ENCODE measurements around the gene PPIL6.

Gene PPIL6

DNA sequence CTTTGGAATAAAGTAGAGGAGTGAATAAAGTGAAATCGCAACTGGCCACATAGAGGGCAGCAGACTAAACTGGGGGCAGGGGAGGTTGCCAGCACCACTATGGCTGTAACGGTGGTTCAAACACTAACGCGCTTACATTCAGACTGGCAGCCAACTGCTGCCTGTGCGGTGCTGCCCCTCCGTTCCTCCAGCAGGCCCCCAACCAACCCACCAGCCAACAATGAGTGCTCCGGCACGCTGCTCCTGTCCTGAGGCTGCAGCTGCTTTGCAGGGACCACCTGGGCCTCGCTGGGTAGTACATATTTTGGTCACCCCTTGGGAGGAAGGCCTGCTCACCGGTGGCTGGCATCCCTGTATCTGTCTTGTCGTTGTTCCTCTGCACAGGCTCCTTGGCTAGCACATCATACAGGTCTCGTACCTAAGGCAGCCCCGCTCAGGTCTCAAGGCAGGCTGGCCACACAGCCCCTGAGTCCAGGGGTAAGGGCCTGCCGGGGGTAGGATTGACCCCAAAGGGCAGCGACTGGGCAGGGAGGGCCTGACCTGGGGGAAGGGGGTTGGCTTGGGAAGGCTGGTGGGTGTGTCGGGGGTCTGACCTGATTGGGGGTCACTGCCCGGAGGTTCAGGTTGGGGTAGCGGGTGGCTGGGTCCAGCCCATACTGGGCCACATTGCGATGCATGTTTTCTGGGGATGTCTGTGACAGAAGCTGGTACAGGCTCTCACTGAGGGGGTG lies 8.8 kb upstream of the PPIL6 start:
- no peak for DNase-seq

DNA sequence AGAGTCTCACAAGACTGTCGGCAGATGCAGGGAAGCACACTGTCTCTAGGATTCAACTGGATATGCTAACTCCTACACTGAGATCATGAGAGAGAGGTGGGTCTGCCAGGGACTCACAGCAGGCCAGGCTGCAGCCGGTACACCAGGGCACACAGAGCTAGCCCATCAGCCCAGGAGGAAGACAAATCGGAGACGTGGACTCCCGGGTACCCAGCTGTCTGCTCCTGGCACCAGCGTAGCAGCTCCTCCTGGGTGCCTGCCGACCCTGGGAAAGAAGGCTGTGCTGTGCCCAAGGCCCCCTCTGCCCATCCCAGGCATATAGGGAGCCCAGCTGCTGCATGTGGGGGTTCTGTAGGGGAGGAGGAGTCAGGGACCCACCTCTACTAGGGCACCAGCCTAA lies 8.2 kb upstream of the PPIL6 start:
- DNase-seq = no peak

DNA sequence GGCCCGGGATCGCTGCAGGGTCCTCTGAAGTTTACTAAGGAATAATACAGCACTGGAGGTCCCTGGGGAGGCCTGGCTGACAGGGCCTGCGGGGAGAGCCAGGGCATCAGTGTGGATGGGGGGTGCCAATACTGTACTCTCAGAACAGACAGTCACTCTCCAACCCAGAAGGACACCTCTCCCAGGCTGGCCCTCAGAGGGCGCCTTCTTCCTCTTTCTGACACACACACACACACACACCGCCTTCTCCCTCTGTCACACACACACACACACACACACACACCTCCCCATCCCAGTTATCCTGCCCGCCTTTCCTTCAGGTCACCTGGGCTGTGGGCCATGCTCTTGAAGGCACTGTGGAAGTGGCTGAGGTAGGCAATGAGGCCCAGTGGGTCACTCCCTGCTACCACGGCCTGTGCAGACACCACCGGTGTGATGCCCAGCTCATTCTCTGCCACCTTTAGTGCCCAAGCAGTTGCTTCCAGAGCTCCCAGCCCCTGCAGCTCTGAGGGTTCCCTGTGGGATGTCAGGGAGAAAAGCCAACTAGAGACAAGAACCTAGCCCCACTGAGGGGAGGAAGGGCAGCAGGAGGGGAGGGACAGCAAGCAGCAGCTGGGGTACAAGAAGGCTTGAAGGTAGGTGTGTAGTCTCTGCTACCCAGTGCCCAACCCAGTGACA lies 7.6 kb upstream of the PPIL6 start:
- no peak for DNase-seq

DNA sequence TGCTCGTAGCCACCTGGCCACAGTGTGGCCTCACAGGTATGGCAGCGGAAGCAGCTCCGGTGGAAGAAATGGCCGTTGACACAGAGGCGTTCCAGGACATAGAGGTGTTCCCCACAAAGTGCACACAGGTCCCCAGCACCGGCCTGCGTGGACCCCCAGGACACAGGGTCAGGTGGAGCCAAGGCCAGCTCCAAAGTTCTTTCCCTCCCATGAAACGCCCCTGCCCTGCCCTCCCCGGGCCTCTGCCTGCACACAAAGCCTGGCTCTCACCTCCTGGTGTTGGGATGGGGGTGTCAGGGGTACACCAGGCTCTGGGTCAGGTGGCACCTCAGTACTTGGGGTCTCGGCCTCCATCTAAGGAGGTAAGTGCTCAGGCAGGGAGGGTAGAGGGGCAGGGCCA lies 6.7 kb upstream of the PPIL6 start:
- DNase-seq = no peak

DNA sequence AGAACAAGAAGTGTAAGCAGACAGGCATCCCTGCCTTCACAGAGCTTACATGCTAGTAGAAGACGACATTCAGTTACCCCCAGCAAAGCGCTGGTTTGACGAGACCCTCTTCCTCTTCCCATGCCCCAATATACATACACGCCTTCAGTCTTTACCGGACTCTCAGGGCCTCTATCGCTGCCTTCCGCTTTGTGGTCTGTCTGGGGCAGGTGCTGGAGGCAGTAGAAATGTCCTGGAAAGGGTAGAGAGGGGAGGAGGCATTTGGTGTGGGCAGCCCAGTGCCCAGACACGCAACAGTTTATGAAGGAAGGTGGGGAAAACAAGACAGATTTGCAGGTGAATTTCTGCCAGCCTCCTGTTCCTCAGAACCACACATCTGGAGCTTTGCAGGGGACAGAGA lies 6.1 kb upstream of the PPIL6 start:
- no peak for DNase-seq

DNA sequence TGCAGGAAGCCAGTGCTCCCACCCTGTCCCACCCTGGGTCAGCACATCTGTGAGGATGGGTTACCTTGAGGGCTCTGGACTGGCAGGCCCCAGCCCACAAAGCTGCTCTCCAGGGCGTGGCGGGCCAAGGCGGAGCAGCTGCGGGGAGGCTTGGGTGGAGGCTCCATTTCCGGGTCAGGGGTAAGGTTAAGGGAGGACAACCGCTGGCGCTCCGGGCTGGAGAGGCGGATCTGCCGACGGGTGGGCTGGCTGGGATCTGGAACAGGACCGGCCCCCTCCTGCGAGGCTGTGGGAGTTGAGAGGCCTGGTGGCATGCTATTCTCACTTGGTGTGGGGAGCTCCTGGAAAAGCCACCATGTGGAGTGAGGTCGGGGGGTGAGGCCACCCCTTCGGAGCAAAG lies 5.6 kb upstream of the PPIL6 start:
- DNase-seq = no peak

DNA sequence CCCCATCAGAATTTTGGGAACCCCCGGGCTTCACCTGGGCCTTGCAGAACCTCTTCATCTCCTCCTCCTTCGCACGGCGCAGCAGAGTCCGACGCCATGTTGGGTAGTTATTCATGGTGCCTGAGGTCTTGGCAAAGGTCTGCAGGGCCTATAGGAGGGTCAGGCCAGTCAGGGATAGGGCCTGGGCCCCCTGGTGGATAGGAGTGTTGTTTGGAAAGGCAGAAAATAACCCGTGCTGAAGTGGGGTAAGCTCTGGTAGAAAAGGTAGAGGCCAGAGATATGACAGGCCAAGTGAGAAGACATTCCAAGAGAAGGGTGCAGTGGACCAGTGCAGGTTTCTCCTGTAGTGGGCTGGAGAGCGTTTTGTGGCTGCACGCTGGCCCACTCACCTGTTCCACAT lies 5.0 kb upstream of the PPIL6 start:
- no peak for DNase-seq

DNA sequence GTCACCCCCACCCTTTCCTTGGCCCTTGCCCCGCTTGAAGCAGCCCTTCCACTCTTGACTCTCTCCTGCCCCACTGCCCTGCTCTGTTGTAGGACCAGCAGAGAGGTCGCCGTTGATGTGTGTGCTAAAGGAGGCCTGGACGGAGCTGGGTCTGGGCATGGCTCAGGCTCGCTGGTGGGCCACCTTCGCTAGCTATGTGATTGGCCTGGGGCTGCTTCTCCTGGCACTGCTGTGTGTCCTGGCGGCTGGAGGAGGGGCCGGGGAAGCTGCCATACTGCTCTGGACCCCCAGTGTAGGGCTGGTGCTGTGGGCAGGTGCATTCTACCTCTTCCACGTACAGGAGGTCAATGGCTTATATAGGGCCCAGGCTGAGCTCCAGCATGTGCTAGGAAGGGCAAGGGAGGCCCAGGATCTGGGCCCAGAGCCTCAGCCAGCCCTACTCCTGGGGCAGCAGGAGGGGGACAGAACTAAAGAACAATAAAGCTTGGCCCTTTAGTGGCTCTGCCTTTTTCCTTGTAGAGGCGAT lies 3.1 kb upstream of the PPIL6 start:
- DNase-seq = no peak

DNA sequence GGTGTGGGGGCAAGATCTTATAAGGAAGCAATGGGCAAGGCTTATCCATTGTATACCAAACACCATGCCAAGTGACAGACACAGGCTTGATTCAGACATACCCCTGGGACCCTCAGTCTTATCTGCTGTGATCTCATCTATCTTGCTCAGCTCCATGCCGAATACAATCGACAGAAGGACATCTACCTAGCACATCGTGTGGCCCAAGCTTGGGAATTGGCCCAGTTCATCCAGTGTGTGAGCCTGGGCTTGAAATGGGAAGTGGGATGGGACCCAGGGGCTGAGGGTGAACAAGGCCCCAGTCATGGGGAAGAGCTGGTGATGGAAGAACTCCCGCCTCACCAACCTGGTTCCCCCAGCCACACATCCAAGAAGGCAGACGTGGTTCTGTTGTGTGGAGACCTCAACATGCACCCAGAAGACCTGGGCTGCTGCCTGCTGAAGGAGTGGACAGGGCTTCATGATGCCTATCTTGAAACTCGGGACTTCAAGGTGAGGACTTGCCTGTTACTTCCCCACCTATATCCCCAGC lies 2.0 kb upstream of the PPIL6 start:
- DNase-seq = no peak

DNA sequence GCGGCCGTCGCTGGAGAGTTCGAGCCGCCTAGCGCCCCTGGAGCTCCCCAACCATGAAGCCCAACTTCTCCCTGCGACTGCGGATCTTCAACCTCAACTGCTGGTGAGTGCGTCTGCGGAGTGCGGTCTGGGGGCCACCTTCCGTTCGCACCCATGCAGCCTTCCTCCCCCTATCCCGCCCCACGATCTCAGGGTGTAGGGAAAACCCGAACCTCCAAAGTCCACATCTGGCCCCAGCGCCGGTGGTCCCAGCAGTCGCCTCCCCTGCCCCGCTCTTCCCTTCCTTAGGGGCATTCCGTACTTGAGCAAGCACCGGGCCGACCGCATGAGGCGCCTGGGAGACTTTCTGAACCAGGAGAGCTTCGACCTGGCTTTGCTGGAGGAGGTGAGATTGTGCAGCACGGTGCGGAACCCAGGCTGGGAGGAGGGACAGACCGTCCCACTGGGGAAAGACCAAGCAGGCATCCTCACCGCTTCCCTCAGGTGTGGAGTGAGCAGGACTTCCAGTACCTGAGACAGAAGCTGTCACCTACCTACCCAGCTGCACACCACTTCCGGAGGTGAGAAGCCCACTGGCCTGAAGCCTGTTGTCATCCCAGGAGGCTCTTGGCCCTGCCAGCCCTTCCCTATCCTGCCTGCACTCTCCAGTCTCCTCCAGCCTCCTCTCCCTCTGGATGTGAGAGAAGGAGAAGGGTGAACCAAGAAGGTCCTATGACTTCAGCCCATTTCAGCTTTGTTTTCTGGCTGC lies 815 bp upstream of the PPIL6 start:
- peak; percentile 26 for DNase-seq

DNA sequence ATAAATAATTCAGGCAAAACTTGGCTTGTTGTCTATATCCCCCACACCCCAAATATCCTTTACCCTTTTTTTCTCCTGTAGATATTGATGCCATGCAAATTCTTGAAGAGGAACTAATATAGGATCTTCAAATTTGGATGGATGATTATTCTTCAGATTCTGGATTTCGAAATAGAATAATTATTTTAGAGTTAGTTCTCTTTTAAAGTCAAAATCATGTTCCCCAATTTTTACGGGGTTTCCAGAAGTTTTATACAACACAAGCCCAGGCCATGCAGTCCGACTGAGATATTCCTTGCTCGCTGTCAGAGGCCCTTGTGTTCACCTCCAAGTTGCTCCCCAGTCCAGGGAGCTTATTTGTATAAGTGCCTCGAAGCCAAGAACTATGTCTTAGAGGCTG lies 4.4 kb downstream of the PPIL6 start:
- DNase-seq = no peak

DNA sequence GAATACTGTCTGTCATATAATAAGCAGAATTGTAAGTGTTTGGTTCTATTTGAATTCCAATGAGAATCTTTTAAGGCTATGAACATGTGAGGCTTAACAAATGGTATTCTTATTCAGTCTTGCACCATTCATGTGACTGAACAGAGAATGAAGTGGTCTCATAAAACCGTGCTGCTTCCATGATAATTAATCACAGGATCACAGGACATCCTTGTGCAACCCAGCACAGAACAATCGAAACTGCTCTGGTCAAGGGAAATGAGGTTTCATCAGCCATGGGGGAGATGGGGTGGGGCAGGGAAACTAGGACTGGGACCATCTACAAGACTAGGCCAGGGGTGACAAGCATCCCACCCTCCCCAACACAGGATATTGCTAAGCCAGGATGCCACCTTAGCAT lies 6.0 kb downstream of the PPIL6 start:
- no peak for DNase-seq

DNA sequence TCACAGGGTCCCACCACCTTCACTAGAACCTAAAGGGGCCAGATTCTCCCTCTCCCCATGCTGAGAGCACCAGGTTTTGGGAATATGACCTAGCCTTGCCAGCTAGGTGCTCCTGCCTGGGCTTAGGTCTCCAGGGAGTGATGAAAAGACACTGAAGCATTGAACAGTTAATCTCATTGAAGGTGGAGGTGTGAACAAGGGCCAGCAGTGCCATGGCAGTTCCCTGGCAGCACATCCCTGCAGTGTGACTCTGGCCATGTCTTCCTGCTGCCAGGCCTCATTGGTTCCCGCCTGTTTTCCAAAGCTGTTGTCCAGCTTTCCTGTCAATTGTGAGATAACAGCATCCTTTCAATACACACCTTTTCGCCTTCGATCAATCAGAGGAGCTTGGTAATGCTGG lies 10.9 kb downstream of the PPIL6 start:
- DNase-seq = no peak

DNA sequence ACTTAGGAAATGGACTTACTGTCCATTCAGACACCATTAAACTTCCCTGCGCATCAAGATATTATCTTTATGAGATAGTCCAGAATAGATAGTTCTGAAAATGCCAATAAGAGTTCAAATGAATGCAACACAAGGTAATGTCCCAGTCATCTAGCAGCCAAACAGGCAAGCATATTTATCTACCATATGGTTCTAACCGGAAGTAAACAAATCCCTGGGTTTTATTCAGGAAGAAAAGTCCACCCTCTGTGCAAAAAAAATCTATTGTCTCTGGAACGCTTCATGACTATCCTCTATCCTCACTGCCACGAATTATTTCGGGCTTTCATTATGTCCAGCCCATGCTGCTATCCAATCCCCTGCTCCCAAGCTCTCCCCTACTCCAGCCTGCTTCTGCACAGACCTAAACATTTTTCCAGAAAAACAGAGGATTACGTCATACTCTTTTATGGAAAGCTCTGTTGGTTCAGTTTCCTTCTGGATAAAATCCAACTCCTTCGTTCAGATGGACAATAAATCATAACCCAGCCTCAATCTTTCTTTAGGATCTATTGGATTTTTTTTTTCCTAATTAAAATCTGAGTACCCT lies 11.4 kb downstream of the PPIL6 start:
- no peak for DNase-seq

DNA sequence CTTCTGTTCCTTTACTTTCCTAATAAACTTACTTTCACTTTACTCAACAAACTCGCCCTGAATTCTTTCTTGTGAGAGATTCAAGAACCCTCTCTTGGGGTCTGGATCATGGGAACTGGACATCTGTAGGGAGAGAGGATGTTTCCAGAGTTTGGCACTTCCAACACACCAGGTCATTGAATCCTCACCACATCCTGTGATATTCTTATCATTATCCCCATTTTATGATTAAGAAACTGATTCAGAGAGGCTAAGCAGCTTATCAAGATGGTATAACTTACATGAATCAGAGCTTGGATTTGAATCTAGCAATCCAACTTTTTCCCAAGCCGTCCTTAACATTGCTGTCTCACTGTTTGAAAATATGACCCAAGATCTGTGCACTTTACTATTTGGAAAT lies 15.5 kb downstream of the PPIL6 start:
- no peak for DNase-seq

DNA sequence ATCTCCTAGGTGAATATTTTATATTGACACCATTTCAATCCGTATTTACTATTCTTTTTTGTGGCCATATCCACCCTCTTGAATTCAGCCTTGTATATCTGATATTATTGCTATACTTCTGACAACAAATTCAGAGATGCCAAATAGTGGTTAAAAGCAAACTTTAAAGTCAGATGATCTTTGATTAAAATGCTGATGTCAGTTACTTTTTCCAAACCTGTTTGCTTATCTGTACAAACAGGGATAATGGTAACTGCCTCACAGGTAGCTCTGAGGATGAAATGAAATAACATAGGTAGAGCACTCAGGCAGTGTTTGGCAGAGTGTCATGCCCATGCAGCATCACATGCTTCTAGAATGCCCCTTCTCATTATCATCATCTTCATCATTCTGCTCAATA lies 19.2 kb downstream of the PPIL6 start:
- DNase-seq = no peak

DNA sequence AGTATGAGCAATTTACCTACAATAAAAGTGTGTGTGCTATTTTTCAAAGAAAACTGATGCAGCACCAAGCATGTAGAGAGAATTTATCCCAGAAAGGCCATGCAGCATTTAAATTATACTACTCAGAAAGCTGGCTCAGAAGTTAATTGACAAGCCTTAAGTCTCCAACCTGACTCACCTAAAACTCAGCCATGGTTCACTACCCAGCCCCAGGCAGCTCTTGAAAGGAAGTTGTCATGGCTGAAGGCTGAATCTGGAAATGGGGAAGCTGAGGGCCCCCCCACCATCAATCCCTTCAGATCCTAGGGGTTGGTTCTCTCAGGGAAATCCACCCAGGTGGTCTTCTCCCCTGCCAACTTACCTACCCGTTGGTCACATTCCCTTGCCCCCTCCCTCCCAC lies 19.7 kb downstream of the PPIL6 start:
- DNase-seq = peak; percentile 78

DNA sequence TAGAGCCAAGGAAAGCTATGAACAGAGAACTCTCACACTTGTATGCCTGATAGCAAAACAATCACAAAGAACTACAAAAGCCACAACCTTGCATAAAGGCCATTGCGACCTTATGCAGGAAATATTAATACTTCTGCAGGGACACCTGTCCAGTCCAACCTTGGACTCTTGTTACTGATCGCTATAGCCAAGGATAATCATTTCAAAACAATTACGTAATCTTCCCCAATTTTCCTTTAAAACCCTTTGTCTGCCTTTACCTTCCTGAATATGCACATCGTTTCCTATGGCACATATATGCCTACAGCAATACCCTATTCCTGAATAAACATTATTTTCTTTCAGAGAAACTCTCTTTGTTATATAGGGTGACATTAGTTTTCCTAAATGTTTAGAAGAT lies 22.8 kb downstream of the PPIL6 start:
- no peak for DNase-seq

DNA sequence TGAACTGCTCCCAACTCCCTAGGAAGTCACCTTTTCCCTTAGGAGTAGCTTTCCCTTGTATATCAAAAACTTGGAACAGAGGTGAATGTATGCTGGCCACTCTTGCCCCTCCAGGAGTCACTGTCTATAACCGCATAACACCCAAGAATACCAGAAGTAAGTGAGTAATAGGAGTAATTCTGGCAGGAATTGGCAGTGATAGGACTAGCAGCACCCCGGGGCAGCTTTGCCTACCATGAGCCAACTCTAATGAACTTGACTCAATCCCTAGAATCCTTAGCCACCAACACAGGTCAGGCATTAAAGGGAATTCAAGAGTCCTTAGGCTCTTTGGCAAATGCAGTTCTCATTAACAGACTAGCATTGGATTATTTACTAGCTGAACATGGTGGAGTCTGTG lies 29.4 kb downstream of the PPIL6 start:
- no peak for DNase-seq

DNA sequence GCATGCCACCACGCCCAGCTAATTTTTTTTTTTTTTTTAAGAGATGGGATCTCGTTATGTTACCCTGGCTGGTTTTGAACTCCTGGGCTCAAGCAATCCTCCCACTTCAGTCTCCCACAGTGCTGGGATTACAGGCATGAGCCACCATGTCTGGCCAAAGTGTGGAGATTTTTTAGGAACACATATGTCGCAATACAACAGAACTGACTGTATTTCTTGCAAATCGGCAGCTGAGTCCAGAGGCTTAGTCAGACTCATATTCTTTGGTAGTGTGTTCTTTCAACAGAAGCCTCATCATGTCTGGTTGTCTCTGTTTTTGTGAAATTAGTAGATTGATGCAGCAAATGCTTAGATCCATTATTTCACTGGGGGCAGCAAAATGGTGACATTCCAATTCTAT lies 34.2 kb downstream of the PPIL6 start:
- no peak for DNase-seq

DNA sequence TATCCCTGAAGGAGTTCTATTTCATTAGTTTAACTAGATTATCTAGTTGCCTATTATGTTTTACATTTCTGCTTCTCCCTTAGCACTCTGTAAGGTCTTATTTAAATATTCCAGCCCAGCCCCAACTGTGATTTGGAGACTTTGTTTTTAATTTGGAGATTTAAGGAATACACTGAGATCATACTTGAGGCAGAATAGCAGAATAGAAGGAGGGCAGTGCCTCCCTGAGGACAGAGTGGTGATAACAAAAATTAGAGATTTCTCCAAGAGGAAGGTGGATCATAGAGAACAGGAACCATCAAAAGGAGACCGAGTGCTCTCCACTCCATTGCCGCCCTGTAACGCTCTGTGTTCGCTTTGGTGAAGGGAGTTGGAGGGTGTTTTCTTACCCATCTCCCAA lies 43.4 kb downstream of the PPIL6 start:
- no peak for DNase-seq

DNA sequence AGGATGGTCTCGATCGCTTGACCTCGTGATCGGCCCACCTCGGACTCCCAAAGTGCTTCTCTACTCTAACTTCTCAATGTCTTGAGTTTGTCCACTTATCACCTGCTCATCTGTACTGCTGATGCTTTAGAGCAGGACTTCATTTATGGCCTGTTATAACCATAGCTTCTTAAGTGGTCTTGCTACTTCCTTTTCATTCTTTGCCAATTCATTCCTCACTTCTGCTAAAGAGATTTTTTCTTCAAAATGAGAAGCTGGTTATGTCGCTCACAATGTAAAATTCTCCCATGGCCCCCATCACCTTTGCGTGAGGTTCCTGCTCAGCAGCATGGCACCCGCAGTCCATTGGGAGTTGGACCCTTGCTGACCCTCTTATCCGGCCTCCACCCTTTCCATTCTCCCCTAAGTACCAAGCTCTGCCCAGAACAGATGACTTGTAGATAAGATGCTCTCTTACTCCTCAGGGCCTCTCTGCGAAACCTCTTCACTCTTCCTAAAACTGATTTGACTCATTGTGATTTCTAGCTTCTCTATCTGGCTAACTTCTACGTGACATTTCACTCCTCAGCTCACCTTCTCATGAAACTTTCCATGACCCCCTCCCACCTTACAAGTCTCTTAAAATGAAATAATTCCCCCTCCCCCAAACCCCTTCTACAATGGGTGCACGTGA lies 44.2 kb downstream of the PPIL6 start:
- no peak for DNase-seq

DNA sequence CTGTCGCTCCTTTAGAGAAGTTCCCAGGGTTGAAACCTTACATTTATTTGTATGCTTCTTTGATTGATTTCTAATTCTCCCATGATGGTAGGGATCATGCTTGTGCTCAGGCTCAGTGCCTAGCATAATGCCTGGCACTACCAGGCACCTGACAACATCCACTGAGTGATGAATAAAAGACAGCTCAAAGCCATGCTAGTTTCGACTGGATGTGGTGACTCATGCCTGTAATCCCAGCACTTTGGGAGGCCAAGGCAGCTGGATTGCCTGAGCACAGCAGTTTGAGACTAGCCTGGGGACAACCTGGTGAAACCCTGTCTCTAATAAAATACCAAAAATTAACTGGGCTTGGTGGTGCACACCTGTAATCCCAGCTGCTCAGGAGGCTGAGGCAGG lies 46.5 kb downstream of the PPIL6 start:
- DNase-seq = no peak

Data from kidney glomerular epithelial cell (primary cell).